ENCODE data around the gene FYN.
A peak's percentile ranks its signal among the peaks of the same experiment; 100 is the strongest.
"Not testable (repeated sequence)": the region's sequence is repeated elsewhere in the genome, so short reads cannot be mapped to it uniquely, and the experiment has no call there.

The FYN gene

DNA sequence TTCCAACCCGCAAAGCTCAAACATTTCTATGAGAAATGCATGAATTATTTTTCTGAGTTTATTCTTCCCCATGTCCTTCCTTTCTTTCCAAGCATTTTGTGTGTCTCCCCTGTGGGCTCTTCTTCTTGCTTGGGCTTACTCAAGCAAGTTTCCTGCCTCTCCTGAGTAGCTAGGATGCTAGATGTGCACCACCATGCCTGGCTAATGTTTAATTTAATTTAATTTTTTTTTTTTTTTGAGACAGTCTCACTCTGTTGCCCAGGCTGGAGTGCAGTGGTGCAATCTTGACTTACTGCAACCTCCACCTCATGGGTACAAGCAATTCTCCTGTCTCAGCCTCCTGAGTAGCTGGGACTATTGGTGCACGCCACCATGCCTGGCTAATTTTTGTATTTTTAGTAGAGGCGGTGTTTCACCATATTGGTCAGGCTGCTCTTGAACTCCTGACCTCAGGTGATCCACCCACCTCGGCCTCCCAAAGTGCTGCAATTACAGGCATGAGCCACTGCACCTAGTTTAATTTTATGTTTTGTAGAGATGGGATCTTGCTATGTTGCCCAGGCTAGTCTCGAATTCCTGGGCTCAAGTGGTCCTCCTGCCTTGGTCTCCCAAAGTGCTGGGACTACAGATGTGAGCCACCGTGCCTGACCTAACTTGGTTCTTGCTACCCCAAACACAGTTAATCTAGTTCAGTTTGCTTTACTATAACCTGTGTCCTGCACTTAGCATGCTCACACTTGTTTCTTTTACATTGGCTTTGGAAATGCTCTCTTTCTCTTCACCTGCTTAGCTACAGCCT is 192.2 kb downstream of the FYN start:
- DNase-seq (ENCODE audit: low spot score) = not testable (repeated sequence)

DNA sequence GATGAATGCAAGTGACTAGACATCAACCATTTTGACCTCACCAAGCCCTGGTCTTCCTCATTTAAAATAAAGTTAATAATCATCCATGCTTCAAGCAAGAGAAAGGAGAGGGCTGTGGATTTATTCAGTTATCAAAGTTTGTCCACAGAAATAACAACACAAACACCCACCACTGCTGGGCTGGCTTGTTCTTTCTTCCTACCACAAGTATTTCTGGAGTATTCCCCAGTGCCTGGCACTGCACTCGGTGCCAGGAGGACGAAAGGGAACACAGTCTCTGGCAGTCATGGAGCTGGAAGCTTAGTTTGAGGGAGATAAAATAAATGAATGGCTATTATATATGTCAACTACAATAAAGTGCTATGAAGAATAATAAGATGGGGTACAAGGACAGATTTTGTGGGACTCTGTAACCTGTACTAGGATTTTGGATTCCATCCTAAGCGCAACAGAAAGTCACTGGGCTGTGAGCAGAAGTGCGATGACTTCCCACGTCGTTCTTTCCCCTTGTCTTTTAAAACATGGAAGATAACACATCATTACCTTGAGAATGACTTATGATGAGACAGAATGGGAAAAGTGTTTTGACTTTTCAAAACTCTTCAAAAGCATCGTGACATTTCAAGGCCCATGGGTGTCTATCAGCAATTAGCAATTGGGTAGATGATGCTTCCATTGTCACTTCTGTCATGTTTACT is 193.1 kb downstream of the FYN start:
- no peak for DNase-seq (ENCODE audit: low spot score)

DNA sequence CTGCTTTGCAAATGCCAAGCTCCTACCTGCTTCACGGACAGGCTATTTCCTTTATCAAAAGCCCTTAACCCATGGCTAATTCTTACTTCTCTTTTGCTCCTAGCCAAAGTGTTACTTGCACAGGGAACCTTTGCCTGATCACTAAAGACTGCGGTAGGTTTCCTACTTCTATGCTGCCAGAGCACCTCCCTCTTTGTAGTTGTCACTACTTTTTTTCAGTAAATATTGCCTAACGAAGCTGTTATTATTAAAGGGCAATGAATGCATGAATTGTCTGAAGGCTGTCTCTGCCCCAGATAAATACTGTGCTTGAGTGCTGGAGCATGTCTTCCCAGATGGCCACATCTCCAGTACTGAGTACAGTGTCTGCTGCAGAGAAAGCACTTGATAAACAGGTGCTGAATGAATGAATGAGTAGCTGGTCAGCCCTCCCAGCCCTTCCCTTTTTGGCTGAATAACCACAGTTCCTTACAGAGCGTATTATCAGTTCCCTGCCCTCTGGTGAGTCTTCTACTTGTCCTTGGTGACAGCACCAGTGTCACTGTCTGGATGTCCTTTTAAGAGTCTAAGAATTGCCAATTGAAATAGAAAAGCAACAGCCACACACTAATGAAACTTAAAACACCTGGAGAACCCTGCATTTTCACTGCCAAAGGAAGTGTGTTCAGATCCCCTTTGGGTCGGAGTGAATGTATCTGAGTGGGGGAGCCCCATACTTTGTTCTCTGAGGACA is 194.0 kb downstream of the FYN start:
- DNase-seq (ENCODE audit: low spot score) = no peak

DNA sequence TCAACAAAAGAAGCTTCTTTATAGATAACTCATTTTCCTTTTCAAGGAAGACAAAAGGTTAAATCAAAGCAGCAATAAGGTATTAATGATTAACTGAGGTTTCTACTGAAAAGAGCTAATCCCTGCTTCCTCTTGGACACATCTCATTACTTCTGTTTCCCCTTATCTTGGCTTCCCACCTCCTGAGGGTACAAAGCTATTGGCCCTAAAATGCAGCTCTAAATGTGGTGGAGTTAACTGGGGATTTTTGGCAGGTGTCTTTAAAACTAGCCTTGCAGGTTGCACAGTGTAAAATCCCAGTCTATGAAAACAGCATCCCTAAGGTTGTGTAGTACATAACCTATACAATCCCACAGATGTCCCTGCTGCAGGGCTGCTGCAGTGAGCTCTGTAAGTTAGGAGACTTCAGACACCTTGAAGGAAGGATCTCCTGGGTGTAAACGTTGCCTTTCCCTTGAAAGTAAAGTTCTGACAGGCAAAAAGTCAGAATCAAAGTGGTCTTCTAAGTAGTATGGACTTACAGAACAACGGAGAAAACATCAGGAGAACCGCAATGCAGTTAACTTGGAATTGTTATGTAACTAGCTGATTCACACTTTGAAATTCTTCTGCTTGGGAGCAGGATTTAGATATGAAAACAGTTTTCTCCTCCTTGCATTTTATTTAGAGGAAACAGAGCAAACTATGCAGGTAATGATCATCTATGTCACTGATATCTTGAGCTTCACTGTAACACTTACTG is 195.8 kb downstream of the FYN start:
- DNase-seq (ENCODE audit: low spot score) = no peak

DNA sequence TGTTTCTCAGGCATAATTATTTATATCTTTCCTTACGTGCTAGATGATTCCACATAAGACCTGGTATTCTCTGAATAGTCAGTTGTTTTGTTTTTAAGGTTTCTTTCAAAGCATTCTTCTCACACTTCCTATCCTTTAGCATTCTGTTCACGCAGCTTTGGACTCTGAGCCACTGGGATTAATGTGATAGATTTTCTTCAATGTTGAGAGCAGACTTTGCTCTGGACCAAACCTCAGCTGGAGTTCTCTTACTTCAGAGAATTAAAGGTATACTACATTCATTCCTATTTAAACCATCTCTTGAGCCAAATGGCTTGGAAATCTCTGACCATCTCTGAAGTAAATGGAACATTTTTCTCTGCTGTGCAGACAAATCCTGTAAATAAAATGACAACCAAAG is 196.9 kb downstream of the FYN start:
- DNase-seq (ENCODE audit: low spot score) = no peak

DNA sequence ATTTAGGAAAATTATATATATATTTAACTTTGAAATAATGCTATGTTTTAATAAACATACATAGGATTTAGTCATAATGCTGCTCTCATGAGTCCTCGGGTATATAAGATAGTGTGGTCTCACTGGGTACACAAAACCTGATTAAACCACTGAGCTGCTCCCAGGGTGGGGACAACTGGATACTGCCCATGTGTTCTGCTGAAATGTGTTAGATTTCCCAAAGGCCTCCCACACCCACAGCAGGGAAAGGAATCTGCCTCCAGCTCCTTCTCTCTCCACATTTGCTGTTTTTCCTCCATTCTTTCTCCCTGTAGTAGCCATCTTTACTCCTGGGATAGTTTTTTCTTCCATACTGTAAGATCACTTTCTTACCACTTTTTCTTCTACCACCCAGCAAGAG is 198.4 kb downstream of the FYN start:
- DNase-seq (ENCODE audit: low spot score) = no peak

DNA sequence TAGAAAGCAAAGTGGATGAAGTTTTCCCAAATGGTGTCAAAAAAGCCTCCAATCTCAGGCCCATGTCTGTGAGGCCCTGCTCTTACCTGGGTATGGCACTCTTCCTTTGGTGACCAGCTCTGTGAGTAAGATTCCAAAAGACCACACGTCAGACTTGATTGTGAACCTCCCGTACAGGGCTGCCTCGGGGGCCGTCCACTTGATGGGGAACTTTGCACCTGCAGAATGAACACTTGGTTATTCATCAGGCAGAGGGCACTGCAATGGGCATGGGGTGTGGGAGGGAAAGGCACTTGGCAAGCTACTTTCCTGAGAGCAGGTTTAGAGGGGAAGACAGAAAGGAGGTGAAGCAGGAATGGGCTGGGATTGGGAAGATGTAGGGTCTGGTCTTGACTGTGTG is 198.8 kb downstream of the FYN start:
- peak; percentile 1 for DNase-seq (ENCODE audit: low spot score)

DNA sequence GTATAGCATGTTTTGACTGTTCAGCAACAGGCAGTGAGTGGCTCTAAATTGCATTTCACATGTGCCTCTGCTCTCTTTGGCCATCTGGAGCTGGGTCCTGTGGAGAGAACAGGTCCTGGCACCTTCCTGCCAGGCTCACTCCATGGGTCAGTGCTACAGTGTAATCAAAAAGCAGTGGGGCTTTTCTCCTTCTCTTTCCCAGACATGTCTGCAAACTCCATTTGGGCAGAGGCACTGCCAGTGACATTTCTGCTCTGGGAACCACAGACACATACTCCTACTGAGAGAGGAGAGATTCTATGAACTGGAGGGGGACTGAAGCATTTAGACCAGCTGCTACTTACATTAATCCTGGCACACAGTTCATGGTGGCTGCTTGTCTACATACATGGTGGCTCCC is 199.3 kb downstream of the FYN start:
- DNase-seq (ENCODE audit: low spot score) = peak; percentile 54

DNA sequence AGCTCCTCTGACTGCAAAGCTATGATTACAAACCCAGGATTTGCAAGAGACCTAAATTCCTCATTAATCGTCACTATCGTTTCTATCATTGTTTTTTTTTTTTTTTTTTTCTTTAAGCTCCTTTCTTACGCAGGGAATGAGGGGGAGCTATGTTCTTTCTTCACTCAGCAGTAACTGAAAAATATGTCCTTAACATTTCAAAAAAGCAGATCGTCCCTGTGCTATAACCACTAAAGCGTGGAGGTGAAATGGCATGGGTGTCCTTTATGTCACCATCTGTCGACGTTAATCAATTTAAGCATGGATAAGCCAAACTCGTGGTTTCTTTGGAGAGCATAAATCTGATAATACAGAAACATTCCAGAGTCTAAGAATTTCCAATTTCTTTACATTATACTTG is 199.7 kb downstream of the FYN start:
- DNase-seq (ENCODE audit: low spot score) = no peak

DNA sequence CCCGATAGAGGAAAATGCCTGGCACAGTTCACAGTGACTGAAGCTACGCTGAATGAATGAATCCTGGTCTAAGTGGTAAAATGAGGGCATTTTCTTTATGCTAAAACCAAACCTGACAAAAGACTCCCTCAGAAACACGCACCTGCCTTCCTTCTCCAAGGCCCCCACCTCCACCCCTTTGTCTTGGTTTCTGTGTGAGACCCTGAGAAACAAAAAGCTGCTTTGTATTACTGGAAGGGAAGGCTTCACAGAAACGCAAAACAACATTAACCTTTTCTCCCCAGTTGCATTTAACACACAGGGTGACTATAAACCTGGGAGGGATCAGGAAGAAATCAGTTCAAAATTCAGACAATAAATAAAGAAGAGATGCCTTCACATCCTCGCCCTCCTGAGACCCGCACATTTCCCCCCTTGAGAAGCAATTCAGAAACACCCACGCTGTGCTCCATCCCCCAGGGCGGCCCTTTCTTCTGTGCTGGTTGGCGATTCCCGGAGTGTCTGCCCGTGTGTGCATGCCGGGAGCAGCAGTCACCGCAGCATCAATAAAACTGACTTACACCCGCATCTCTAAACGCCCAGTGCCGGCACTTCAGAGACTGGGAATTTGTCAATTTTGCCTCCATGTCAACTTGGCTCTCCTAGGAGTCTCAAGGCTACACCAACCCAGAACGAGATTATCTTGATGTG is 200.3 kb downstream of the FYN start:
- peak; percentile 34 for DNase-seq (ENCODE audit: low spot score)

DNA sequence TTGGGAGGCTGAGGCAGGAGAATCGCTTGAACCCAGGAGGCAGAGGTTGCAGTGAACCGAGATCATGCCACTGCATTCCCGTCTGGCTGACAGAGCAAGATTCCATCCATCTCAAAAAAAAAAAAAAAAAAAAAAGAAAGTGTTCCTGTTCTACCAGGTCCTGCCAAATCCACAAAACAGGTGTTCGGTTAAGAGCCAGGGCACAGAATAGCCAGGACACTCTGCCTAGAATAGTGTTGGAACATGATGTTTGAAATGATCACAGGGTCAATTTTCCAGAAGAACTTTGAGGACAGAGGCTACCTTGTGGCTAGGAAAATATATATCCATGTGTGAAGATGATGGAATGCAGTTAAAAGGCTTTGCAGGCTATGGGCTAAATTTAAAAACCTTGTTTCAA is 203.9 kb downstream of the FYN start:
- no peak for DNase-seq (ENCODE audit: low spot score)

DNA sequence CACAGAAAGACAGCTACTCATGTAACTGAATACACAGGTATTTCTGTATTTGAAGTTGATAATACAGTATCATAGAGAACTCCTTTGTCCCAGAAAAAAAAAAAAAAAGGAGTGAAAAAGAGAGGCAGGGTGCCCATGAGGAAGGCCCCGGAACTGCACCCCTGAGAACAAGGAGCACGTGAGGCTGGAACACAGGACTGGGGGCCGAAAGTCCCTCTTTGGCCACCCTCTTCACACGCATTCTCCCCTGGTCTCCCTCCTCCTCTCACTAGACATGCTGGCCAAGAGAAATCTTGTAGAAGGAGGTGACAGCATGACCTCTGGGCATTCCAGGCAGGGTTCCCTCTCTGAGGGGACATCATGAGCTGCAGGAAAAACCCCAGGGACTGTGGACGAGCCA is 204.8 kb downstream of the FYN start:
- no peak for DNase-seq (ENCODE audit: low spot score)

DNA sequence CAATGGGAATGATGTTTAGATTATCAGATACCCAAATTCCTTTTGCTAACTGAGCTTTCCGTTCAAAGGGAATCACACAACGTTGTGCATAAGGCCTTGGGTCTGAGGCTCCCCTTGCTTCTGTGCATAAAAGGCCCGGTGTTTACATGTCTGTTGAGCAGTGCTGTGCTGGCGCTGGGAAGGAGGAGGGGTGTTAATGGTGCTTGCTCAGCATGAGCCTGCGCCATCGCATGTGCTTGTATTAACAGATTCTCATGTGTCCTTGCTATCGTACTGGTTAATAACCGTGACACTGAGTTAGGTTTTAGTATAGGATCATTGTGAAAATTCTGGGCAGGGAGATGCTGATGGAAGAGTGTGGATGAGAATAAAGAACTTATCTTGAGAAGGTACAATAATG is 205.3 kb downstream of the FYN start:
- no peak for DNase-seq (ENCODE audit: low spot score)

DNA sequence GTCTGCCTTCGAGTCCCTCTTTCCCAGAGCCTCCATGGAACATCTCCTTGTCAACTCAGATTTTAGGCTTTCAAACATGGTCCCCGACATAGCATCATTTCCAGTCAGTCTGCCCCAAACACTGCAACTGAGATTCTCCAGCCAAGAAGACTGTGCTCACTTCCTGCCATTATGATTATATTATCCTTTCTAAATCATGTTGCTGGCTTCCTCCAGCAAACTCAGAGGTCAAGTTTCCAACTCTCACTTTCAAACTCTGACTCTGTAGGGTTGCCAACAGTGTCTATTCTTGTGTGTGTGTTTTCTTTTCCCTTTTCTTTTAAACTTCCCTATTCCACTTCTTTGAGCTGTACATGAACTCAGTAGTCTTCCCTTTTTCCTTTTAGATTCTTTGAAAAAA is 206.4 kb downstream of the FYN start:
- DNase-seq (ENCODE audit: low spot score) = no peak

DNA sequence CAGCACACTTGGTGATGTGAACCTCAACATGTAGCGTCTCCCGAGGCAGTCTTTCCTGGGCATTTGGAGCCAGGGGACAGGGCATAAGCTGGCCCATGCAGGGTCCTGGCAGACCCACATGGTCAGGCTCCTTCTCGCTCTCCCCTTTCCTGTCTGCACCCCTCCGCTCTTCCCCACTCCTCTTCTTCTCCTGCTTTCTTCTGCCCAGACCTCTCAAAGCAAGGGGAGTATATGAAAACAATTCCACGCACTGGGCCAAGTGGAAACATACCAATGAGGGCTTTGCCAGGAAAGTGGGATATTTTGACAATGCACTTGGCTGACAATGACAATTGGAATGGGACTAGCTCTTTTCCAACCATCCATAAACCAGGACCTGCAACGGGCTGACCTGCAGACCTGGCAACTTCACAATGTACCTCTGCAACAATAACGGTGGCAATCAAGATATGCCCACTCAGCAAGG is 208.7 kb downstream of the FYN start:
- DNase-seq (ENCODE audit: low spot score) = no peak

DNA sequence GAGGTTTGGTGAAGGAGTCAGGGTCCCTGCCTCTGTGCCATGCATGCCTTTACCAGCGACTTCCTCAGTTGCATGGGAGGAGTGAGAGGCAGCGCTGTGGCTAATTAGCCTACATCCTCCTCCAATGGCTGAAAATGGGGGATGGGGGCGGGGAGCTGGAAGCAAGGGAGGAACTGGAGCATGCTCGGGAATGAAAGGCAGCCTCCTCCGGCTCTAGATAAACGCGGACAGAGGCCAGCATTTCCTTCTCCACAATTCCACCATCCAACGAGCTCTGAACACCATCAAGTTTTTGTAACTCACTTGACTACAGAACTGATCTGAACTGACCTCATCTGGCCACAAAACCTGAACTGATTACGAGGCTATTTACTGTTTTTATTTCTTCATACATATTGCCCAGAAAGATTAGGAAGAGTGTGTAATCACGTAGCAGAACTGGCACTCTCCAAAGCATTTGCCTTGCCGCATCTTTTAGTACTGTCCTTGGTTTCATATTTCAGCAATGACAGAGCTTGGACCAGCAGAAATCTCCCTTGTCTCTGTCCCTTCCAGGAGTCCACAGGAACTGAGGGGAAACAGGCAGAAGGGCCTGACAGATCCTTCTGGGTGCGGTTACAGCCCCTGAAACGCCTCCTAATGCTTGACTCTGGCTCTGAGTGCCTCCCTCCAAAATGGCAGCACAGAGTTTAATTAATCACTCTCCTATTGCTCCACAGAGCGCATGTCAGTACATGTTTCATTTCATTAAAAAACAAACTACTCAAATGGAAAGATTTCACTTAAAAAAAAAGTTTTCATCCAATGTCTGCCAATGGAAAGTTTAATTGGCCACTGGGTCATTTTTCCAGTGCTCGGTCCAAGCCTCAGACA is 209.3 kb downstream of the FYN start:
- no peak for DNase-seq (ENCODE audit: low spot score)

DNA sequence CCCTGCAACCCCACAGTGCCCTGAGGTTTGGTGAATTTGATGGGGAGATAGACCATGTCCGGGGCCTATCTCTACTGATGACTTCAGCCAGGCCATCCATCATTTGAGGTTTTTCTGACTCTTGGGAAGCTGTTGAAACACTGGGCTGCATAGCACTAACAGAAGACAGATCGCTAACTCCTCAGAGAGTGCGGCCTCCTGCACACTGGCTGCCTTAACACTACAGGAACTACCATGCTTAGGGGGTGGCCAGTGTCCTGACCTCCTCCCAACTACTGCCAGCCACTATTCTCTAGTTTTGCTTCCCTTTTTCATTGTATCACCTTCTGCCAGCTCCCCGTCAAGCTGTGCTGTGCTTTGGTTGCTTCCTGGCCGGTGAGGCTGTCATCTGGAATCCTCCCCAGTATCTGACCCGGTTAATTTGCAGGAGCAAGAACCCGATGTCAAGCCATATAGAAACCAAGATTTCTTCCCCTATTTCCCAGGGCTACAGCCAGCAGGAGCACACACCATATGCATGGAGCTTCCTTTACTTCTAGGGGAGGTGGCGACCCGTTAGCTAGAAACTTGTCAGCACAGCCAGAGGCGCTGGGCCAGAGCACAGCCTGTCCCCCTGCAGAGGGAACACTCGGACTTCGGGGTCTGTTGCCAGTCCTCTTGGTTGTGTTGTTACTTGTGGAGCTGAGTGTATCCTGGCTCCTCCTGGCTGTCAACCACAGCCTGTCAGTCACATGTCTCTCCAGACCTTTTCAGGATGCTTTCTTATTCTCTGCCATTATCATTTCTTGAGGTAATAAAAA is 210.3 kb downstream of the FYN start:
- no peak for DNase-seq (ENCODE audit: low spot score)

DNA sequence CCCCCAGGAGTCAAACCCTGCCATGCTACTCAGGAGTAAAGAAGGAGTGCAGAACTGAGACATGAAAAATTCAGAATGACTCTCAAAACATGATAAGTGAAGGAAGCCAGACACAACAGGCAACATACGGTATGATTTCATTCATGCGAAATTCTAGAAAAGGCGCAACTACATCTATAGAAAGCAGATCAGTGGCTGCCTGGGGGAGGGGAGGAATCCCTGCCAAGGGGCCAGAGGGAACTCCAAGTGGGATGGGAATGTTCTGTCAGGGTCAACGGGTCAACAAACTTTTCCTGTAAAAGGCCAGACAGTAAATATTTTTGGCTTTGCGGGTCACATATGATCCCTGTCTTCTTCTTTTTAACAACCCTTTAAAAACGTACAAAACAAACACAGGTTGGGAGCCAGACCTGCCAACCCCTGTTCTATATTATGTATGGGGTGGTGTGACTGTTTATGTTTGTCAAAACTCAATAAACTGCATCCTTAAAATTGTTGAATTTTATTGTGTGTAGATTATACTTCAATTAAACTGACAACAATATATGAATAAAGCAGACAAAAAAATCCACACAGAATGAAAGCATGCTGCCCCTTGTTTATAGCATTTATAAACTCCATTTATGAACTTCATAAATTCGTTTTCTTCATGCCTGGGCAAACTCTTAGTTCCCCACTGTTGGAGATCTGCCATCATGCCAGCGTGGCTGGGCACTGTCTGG is 211.0 kb downstream of the FYN start:
- no peak for DNase-seq (ENCODE audit: low spot score)

DNA sequence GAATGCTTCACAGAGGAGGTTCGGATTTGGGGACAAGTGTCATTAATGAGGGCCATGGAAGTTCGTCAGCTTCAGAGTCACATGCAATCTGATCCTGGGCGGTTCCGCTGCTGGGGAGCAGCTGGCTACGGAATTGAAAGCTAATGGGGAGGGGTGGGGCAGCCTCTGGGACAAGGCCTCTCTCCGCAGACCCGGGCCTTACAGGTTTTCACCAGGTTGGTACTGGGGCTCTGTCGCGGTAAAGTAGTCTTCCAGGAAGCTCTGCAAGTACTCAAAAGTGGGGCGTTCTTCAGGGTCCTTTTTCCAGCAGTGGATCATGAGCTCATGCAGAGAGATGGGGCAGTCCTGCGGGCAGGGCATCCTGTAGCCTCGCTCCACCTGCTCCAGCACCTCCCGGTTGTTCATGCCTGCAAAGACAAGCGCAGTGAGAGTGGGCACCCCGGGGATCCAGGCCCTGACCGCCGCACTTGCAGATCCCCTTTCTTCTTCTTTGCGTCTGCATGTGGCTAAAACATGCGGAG is 211.7 kb downstream of the FYN start:
- no peak for DNase-seq (ENCODE audit: low spot score)

All from left forelimb (tissue), 1 donor.